HG02610 (cell line): ENCODE data around the gene BIK.
"Not testable (repeated sequence)": the region's sequence is repeated elsewhere in the genome, so short reads cannot be mapped to it uniquely, and the experiment has no call there.

Experiments used
- ATAC-seq: cut with Tn5 transposase; IDR thresholded peaks from one replicate; pipeline ENCODE4 v1.9.1; 2021; ENCODE audit warnings: mild to moderate bottlenecking, moderate library complexity; ENCODE audit not compliant: unreplicated experiment

The BIK gene

DNA sequence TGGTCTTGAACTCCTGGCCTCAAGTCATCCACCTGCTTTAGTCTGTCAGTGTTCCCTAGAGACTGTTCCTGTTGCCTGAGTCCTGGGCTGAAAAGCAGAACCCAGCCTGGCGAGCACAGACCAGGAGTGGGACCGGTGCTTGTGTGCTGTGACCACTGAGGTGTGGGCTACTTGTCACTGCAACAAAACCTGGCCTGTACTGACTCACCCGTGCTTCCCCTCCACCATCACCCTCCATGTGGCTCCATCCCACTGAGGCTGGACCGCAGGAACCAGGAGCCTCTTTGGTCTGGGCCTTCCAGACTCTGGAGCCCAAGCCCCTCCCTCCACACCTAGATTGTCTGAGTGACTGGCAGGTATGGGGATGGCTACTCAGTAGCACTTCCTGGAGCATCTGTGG, 24.0 kb downstream of the BIK start:
- no peak for ATAC-seq

DNA sequence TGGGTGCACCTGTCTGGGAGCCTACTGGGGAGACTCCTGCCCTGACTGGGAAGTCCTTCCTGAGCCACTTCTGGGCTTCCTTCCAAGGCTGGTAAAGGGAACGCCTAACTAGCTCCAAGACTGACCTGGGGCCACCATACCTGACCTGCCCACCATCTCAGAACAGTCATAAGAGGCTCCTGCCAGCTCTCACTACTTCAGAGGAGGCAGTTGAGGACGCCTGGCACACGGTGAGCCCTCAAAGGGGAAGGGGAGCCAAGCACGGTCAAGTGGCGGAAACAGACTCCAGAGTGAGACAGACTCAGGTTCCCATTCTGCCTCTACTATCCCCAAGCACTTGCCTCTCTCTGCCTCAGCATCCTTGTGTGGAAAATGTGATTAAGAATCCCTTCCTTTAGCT, 25.0 kb downstream of the BIK start:
- no peak for ATAC-seq

DNA sequence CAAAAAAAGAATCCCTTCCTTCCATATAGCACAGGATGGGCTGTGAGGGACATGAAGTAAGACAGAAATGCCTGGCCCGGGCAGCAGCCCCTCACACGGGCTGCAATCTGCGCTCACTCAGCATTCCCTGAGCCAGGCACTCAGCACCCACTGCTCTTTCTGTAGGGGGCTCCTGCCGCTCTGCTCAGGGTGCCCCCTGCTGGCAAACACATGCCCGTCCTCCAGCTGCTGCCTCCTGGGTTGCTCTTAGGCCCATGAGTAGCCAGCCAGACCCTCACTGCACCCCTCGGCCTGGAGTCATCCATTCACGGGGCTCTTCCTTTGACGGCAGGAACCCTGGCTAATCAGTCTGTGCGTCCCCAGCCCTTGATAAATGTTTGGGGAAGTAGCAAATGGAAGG, 25.7 kb downstream of the BIK start:
- no peak for ATAC-seq

DNA sequence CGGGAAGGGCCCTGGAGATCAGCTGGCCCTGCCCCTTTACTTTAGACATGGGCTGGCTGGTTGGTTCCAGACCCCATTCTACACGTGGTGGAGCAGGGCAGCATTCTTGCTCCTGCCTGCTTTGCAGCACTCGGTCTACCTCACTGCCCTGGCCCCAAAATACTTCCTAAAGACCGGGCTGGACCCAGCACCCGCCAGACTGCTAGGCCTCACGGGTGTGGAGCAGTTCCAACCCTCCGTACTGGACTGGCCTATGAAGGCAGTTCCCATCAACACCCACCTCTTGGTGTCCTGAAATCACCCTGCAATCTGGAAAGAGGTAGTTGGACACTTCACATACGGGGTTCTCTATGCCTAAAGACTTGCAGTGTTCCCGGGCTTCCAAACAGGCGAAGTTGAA, 26.3 kb downstream of the BIK start:
- no peak for ATAC-seq

DNA sequence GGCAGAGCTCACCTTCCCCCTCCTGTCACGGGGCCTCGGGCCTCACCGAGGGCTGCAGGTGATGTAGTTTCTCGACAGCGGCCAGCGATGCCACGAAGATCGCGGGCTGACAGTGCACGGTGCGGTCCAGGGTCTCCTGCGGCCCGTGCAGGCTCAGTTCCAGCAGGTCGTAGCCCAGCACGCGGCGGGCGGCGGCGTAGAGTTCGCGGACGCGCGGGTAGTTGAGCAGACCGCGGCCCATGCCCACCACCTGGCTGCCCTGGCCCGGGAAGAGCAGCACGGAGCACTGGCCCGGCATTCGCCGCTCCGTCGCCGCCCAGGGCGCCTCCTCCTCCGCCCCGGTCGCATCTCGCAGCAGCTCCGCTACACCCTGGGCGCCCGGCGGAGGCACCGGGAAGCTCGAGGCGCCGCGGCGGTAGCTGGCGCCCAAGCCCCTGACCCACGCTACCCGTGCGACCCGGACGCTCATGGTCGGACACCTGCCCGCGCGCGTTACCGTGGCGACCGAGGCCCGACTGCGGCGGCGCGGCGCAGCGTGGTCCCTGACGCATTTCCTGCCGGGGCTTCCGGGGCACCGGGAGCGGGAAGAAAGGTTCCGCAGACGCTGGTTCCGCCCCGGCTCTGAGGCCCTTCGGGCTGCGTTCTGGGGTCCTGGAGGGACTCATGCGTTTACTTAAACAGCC, 32.5 kb downstream of the BIK start, which contains the start of gene MCAT:
MCAT (minus strand) TSS at position 519 of the 683 bp plus-strand sequence; CDS start at position 469, 50 bp downstream.
- peak; percentile 73 for ATAC-seq

DNA sequence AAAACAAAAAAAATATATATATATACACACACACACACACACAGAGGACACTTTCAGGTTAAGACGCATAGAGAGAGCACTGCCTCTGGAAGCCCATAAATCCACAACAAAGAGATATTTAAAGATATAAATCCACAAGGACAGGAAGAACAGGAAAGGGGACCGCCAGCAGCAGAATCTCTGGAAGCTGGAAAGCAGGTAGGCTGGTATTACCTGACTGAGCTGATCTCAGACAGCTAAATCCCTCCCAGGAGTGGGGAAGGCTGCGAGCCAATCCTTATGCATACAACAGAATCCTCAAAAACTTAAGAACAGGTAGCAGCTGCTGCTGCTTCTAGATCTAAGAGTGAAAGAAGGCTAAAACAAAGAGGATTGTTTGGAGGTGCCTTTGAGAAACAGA, 34.4 kb downstream of the BIK start:
- no peak for ATAC-seq

DNA sequence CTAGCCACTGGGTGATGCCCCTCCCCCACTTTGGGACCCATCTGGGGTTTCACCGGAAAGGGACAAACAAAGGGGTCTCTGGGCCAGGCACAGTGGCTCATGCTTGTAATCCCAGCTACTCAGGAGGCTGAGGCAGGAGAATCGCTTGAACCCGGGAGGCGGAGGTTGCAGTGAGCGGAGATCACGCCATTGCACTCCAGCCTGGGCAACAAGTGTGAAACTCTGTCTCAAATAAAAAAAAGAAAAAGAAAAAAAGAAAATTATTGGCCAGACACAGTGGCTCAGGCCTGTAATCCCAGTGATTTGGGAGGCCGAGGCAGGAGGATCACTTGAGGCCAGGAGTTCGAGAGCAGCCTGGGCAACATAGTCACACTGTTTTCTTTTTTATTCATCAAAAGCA, 34.8 kb downstream of the BIK start:
- not testable (repeated sequence) for ATAC-seq

DNA sequence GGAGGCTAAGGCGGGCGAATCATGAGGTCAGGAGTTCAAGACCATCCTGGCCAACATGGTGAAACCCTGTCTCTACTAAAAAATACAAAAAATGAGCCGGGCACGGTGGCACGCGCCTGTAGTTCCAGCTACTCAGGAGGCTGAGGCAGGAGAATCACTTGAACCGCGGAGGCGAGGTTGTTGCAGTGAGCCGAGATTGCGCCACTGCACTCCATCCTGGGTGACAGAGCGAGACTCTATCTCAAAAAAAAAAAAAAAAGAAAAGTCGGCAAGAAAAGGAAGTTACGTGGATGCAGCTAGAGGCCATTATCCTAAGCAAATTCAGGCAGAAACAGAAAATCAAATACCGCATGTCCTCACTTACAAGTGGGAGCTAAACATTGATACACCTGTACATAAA, 35.8 kb downstream of the BIK start:
- ATAC-seq = not testable (repeated sequence)

DNA sequence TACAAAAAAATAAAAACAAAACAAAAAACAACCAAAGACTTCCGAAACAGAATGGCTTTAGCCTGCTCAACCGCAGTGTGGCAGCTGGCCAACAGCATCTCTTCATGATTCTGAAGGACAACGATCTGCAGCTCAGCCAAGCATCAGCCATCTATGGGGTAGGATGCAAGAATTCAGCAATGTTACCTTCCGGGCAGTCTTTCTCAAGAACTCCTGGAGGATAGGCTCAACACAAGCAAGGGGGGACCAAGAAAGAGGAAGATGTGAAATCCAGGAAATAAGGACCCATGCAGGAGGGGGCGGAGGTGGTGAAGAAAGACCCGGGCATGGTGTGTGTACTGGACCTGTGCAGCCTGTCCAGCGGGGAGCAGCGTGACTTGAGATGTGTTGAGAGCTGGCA, 37.3 kb downstream of the BIK start:
- ATAC-seq = no peak

DNA sequence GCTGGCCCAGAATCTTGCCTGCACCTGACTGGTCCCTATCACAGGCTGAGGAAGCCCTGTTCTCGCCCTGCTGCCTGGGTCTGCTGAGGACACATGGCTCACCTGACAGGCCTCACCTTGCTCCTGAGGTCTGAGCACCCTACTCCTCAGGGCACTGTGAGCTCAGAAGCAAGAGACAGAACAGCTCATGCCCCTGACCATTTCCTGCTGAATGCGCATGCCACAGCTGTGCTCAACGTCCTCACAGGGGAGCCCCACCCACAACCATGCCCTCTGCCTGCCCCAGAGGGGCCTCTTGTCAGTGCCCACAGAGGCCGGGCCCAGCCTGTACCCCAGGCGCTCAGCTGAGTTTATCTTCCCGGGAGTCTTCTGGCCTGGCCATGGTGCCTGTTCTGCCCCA, 38.0 kb downstream of the BIK start:
- no peak for ATAC-seq

DNA sequence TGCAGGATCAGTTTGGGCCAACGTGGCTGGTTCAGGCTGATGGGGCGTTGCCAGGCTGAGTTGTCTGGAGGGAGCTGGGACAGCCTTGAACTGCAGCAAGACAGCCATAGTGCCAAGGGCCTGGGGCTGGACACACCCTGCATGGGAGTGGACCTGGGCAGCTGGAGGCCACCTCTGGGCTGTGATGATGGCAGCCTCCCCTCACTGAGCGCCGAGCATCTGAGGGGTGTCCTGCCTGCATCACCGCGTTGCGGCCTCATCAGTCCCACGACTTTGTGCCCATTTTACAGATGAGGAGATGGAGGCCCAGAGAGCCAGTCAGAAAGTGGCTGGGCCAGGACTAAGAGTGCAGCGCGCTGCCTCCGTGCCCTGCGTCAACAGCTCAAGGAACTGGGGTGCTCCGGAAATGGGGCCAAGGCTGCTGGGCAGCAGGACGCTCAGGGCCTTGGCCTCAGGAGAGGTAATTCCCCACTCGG, 40.2 kb downstream of the BIK start:
- ATAC-seq = no peak

DNA sequence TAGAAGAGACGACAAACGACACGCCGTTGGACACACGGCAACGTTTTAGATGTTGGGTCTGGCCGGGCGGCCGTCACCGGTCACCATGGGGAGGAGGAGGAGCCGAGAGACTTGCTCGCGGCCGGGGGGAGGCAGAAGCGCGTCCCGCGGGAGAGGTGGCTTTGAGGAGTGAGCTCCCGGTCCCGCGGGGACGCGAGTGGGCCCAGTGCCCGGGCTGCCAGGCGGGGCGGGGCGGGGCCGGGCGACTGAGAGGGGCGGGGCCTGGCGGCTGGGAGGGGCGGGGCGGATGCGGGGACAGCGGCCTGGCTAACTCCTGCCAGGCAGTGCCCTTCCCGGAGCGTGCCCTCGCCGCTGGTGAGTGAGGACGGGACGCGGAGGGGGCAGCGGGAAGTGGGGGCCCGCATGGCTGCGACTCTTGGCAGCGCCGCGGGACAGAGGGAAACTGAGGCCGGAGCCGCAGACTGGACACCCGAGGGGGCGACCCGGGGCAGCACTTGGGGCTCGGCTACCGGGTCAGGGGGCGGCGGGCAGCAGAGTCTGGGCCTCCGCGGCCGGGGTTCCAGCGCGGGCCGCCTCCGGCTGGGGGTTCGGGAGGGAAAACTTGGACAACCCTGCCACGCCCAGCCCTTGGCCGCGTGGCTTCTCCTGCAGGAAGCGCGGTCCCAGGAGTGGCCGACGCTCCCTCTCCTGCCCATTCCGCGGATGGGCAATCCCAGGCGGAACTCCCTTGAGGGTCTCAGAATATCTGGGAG, 40.9 kb downstream of the BIK start, which contains the start of gene TSPO:
TSPO (plus strand) TSS at position 309 of the 752 bp plus-strand sequence. CDS start 7,680 bp downstream, outside the sequence.
- no peak for ATAC-seq

DNA sequence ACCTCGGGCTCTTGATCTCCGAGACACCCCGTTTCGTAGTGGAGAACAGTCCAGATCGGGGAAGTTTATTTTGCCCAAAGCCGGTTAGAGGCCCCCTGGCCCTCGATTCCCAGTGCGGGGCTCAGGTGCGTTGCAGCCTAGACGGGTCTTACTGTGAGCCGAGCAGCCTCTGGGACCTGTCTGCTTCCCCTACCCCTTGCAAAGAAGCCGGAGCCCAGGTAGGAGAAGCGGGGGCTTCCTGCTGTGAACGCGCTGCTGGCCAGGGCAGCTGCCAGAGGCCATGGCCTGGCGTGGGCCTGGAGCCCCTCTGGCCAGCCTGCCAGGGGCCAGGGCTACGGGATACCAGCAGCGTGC, 41.4 kb downstream of the BIK start:
- no peak for ATAC-seq

DNA sequence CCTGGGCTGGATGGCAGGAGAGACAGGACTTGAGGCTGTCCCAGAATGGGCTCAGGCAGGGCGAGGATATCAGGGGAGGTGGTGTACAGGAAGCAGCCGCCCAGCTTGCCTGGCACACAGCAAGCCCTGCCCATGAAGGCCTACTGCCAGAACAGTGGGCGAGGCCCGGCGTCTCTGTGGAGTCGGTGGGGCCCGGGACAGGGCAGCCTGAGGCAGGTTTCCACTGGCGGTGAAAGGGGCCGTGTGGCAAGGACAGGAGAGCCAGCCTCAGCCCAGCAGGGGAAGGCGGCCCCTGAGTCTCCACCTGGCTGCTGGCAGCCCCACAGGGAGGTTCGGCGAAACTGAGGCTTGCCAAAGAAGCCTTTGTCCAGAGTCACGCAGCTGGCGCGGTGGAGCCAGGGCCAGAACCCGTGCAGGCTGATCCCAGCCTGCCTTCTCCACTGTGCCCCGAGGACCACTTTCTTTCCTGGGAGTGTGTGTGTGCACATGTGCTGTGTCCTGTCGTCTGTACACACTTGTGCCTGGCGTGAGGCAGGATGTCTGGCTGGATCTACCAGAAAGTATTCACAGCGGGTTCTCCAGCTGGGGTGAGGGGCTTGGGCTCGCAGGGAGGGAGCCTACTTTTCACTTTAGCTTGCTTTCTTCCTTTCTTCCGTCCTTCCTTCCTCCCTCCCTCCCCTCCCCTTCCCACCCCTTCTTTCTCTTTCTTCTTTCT, 42.0 kb downstream of the BIK start:
- ATAC-seq = no peak

DNA sequence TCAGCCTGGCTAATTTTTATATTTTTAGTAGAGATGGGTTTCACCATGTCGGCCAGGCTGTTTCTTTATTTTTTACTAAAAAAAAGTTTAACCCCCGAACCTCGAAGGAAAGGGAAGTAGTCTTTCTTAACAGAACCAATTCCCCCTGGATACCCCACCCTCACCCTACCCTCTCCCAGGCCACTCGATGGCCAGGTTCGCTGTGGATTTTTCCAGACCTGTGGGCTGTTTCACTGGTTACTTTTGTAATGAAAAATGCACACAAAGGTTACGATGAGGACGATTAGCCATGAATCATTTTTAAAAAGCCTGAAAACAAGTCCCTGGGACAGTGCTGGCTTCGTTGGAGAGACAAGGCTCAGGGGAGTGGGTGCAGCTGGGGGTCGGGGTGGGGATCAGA, 43.3 kb downstream of the BIK start:
- no peak for ATAC-seq

DNA sequence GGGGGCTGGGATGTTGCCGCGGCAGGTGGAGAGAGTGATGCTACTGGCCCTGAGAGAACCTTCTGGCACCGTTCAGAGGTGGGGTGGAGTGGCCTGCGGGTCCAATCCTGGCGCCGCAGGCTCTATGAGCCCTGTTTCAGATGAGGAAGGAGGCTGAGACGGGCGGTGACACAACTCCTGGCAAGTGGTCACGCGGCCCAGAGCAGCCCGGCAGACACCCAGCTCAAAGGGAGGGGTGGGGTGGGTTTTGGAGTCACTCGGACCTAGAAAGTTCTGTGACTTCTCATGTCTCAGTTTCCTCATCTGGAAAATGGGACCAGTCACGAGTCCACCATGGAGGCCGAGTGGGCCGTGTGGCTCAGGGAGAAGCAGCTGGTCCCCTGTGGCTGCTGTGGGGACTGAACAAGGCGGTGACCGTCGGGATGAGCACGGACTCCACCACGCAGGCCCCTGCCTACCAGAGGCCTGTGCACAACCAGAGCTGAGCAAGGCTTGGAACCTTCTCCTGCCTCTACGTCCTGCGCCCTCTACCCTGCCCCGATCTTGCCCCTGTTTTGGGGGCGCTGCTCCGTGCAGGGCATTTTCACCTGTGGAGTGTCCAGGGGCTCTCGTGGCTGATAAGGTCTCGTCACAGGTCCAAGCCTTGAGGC, 44.5 kb downstream of the BIK start:
- no peak for ATAC-seq

DNA sequence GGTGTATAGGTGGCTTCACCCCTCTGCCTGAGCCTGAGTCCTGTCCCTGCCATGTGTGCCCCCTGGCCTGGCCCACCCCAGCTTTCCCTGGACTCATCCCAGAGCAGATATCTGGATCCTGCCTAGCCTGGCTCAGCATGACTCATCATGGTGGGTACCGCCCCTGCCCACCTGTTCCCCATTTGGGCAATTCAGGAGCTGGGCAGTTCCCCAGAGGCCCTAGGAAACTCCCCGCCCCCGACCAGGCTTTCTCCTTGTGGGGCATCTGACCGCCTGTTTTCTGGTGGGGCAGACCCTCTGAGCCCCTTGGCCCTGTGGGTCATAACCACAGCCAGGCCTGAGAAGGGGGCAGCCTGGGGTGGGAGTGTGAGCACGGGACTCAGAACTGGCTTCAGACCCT, 45.2 kb downstream of the BIK start:
- ATAC-seq = no peak

DNA sequence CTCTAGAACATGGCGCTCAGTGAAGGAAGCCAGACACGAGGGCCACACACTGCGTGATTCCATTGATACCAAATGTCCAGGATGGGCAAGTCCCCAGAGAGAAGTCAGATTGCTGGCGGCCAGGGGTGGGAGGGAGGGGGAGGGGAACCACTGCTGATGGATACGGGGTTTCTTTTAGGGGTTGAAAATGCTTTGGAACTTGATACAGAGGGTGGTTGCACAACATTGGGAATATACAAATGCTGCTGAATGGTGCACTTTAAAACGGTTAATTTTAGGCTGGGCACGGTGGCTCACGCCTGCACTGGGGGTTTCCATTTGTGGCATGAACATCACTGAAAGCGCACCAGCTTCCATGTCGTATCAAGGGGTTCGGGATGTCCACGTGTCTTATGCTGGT, 45.9 kb downstream of the BIK start:
- no peak for ATAC-seq

DNA sequence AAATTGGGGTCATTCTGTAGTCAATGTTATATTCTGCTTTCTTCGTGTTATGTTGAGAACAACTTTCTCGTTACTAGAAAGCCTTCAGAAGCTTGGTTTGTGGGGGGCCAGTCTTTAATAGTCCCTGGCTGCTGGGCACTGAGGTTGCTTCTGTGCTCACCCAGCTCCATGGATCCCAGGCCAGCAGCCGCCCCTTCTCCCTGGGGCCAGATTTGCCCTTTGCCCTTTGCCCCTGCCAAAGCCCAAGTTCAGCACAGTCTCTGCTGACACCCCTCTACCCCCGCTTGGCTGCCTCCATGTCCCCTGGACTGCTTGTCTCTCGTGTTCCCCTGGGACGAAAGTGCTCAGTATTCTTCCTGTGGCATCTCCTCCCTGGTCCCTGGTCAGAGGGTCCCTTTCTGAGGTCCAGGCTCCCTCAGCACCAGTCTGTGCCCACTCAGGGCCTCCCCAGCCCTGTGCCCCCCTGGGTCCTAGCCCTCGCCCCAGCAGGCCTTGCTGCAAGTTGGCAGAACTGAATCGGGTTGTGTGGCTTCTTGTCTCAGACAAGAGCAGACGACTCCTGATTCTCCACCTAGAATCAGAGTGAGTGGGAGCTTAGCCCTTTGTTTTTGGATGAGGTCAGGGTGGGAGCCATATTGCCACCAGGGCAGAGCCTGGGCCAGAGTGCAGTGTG, 47.5 kb downstream of the BIK start:
- ATAC-seq = no peak

DNA sequence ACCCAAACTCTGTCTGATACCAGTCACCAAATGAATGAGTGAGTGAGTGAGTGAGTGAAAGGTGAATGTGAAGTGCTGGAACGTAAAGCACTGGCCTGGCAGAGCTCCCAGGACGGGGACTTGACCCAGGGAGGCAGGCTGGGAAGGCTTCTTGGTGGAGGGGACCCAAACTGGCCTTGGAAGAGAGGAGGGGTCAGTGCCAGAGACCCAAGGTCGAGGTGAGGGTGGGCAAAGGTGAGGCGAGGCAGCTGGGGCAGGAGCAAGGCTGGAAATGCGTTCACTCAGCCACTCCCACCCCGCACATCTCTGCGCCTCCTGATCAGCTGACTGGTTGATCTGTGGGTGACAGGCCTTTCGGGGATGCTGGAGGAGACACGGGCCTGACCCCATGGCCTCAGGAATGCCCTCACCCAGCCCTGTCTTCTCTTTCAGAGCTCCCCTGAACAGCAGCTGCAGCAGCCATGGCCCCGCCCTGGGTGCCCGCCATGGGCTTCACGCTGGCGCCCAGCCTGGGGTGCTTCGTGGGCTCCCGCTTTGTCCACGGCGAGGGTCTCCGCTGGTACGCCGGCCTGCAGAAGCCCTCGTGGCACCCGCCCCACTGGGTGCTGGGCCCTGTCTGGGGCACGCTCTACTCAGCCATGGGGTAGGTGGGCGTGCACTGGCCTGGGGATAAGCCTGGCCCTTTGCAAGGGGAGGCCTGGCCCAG, 48.4 kb downstream of the BIK start:
- no peak for ATAC-seq
